NCI-H128 (cell line): ENCODE results near the gene RNF220.

ENCODE experiments used
- DNase-seq: peaks from one replicate; lab custom pipeline; 2025; ENCODE audit not compliant: unreplicated experiment; lab: John Stamatoyannopoulos, UW

RNF220 gene

DNA sequence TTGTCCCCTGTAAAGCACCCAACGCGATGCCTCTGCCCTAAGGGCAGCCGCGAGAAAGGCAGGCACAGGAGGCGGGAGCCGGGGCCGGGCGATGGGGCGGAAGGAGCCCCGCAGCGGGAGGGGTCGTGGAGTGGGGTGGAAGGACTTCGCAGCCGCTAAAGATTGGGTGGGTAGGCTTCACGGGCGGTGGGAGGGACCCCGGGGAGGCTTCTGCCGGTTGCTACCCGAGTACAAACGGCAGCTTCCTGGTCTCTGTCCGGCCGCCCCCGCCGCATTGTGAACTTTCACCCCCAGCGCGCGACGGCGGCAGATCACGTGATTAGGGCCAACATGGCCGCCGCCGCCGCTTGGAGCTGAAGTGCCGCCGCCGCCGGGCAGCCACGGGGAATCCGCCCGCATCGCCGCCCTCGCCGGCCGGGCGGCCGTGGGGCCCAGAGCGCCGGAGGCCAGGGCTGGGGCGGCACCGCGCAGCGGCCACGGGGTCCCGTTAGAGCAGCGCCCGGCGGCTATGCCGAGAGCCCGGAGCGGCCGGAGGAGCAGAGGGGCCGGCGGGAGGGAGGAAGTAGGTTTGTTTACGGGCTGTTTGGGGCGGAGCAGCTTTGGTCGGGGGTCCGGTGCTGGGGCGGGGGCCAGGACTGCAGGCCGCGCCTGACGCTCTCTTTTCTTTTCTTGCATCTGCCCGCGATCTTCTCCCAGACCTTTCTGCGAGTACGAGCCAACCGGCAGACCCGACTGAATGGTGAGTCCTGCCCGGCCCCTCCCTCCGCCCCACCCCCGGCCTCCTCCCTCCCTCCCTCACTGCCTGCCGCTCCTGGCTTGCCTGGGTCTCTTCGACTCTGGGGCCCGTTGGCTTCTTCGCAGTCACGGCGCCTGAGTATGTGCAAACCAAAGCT lies 226.8 kb downstream of the RNF220 start:
- DNase-seq = peak; percentile 72

DNA sequence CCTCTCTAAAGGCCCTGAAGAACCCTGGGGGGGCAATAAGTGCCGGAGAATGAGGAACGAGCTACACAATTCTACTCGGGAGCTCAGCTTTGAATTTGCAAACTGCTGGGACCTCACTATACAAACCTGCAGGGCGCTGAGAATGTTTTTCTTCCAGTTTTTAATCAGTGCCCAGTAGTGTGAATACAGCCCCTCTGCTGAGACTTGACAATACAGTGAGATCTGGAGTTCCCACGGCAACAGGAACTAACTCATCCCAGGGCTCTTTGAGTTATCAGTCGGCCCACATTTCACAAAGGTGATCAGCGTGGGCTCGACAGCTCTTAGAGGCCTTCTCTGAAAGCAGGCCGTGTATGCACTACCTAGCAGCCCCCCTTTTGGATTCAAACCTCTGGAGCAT lies 227.5 kb downstream of the RNF220 start:
- no peak for DNase-seq

GRCh38 chr1:44634606-44635189 lies 229.6 kb downstream of the RNF220 start:
- DNase-seq = no peak

GRCh38 chr1:44635439-44635838 lies 230.4 kb downstream of the RNF220 start:
- no peak for DNase-seq

GRCh38 chr1:44636083-44636687 lies 231.1 kb downstream of the RNF220 start:
- DNase-seq = no peak

GRCh38 chr1:44636688-44637598 lies 231.9 kb downstream of the RNF220 start:
- no peak for DNase-seq

DNA sequence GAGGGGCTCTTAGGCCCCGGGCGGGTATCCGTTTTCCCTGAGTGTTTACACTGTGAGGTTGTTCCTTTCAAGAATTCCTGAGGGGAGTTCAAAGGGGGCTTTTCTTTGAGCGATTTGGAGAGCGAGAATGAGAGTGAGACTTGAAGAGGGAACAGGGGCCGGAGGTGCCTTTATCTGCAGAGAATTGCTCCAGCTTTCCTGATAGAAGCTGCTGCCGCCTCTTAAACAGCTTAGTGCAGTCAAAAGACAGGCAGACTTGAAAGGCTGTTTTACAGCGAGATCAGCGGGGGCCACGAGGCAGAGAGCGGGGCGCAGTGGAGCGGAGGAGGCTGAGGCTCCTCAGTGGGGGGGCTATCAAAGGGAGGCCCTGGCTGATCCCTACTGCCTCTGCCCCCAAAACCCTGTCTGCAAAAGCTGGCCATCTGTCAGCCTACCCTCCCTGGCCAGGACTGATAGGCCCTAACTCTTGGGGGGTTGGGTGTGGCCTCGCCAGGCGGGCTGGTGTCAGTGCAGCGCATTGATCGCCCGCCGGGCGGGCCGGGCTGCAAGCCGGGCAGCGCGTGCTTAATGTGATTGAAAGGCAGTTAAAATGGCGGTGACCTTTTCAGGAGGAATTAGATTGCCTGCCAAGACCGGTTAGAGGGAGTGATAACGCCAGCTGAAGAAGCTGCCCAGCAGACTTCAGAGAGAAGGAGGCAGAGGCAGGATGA lies 232.8 kb downstream of the RNF220 start:
- no peak for DNase-seq

DNA sequence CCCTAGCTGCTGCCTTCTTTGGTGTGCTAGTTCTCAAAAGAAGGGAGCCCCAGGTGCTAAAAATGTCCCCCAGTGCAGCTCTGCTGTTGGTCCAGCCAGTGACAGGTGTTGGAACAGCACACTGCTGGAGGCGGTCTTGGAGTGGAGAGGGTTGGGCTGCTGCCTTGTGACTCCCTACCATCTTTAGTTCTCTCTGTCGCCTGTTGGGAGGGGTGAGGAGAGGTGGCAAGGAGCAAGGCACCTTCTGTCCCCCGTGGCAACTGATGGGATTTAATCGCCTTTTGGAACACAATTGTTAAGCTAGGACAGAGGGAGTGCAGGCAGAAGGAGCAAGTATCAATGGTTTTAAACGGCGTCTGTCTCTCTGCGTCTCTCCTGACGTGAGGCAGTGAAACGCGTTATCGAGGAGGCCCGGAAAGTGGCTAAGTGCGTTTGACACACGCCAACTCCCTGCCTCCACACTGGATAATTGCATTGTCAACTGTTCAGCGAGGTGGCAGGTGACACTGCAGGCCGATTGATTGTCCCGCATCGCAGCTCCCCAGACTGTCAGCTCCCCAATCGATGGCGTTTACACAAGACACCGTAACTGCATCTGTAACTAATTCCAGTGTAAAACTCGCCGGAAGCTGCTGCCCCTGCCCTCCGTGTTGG lies 235.3 kb downstream of the RNF220 start:
- DNase-seq = no peak

- DNase-seq = no peak
Measured at GRCh38 chr1:44641126-44642102, 236.4 kb downstream of the RNF220 start.

GRCh38 chr1:44642255-44642654 lies 237.2 kb downstream of the RNF220 start:
- no peak for DNase-seq

DNA sequence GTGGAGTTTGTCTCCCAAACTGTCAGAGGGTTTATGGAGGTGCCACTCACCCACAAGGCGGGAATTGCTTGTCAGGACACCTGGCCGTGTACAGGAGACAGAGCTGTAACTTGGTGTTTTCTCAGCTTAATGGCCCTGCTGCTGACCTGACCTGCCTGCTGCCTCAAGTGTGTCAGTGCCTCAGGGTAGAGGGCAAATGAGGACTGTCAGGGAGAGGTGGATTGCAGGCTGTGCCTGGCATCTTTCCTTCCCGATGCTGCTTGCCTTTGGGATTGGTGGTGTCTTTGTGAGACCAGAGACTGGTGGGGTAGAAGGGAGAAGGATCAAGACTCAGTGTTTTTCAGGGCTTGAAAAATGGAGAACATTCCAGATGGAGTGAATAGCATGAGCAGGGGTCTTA lies 237.9 kb downstream of the RNF220 start:
- DNase-seq = no peak

- DNase-seq = no peak
Measured at GRCh38 chr1:44643721-44644334, 238.8 kb downstream of the RNF220 start.

- no peak for DNase-seq
Measured at GRCh38 chr1:44644806-44645205, 239.8 kb downstream of the RNF220 start.

DNA sequence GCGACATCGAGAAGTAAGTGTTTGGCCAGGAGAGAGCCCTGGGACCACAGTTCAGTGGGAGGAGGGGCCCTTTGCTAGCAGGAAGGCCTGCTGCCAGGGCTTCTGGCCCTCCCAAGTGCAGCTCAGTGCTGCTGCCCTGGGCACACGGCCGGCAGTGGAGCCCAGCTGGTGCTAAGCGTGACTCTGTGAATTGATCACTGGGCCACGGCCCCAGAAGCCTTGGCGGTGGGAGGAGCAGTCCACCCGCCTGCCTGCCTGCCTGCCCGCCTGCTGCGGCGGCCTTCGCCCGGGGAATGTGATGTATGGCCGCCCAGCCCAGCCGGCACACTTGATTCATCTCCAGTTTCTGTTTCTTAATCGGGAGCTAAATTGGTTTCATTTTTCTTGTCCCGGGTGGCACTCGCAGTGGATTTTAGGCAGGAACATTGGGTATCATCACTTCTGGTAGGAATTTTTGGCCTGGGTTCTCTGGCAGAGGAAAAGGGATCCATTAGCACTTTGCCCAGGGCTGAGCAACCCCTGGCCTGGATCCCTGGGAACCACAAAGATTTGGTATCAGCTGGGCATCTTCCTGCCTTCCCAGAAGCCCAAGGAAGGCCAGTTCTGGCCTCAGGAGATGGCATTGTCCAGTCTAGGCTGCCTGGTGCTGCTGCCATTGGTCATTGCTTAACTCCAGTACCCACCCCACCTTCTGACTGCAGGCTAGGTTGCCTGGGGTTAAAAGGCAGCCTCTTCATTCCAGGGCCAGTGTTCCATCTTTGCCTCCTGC lies 240.6 kb downstream of the RNF220 start:
- no peak for DNase-seq

DNA sequence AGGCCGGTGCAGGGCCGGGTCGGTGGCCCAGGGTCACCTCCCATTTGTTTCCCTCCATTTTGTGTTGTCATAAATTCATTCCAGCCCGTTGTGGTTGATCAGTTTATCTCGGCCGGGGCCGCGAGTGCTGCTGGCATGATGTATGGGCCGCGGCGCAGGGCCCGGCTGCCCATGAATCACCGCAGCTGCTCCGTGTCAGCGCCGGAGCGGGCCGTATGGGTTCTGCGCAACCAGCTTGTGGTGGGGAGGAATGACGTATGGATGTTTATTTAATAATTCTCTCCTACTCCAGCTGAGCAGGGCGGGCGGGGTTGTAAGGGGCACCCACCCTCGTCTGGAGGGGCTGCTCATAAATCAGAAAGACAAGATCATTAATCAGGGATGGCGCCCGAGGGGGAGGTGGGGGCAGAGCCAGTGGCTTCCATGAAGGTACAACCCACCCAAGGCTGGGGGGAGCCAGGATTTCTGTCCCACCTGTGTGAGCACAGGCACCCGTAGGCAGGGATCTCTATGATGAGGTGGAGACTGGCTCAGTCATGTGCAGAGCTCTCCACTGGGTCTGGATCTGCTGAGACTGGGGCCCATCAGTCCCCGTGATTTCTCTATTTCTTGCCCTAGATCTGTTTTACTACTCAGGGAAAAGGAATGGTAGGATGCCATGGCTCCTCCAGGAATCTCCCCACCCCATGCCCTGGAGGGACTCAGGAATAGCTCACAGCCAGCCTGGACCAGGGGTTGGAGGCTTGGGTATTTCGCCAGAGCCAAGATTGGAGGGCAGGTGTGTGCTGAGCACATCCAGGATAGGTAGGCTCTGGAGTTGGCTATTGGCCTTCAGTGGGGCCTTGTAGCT lies 241.4 kb downstream of the RNF220 start:
- no peak for DNase-seq

DNA sequence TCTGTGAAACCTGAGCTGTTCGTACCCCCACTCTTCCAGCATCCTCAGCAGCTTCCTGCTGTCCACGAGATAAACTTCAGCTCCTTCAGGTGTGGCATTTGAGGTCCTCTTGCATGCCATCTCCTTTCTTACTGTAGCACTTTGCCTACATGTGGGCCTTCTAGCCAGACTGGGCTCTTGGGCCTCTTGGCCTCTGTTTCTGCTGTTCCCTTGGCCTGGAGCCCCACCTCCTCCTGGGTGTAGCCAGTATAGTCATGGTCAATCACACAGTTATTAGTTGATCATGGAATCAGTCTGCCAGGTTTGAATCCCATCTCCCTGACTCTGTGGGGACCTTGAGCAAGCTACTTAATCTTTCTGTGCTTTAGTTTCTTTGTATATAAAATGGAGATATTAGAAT lies 242.8 kb downstream of the RNF220 start:
- no peak for DNase-seq
